ENCODE data around the gene UVSSA. TPM values are rescaled to one million over a fixed set of nuclear protein-coding genes. Genes with fewer than 3 reads are reported as not detected.

The UVSSA gene
- total RNA-seq, 1 experiment from 2014 or later: 7.1 TPM

- no peak for DNase-seq (ENCODE audit: low read depth)
These were observed 27.1 kb downstream of the UVSSA start for GRCh38 chr4:1373892-1374705.

- no peak for DNase-seq (ENCODE audit: low read depth)
These were observed 27.7 kb downstream of the UVSSA start for GRCh38 chr4:1374706-1375045.

DNA sequence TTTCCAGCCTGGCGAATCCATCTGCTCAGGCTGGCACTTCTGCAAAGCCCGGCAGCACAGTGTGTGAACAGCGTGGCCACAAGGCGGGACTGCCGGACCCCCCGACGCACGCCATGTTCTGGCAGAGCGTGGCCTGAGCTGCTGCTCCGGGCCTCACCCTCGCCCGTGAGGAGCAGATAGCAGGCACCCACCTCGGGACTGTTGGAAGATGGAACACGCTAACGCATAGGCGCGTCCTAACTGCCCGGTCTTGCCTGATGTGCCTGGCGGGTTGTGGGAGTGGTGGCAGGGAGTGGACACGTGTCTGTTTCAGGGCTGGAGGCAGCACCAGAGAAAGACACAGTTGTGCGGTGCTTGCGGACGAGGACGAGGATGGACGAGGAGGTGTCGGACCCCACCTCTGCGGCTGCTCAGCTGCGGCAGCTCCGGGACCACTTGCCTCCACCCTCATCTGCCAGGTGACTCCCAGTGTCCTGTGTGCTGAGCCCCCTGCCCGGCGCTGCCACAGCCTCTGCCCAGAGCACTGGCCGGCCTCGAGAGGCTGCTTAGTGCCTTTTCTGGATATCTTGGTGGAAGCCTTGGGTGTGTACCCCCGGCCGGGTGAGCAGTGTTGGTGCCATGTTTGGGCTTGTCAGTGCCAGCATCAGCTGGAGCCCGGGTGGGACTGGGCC lies 28.2 kb downstream of the UVSSA start:
- DNase-seq (ENCODE audit: low read depth): no peak

DNA sequence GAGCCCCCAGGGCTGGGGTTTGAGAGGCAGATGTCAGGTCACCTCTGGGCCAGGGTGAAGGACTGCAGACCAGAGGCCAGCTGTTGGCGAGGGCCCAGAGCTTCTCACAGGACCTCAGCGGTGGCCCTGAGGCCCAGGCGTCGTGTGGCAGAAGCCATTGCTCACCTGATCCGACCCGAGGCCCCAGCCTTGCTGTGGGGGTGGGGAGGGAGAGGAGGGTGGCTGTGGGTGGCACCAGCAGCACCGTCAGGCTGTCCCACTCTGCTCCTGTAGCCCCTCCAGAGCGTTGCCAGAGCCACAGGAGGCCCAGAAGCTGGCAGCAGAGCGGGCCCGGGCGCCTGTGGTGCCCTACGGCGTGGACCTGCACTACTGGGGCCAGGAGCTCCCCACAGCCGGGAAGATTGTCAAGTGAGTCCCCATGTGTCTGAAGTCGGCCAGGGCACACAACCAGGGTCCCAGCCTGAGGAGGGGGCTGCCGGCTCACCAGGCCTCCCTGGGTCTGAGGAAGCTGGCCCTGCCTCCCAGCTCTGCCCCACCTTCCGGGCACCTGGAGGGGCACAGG lies 28.8 kb downstream of the UVSSA start:
- no peak for DNase-seq (ENCODE audit: low read depth)

DNA sequence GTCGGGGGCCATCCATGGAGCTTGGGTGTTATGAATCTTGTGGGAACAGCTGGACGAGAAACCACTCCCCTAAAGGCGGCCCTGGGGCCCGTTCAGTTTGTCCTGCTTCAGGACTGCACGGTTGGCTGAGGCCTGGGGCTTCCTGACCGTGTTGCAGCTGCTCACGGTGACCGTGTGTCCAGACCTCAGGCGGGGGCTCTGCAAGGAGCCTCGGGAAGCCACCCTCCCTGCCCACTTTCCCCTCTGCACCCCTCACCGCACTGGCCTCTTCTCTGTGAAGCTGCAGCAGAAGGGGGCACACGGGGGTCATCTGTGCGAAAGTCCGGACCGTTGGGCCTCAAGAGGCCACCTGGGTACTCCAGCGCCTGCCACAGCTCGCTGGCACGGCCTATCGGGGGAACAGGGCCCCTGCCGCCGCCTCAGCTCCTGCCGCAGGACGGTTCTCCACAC lies 29.4 kb downstream of the UVSSA start:
- DNase-seq (ENCODE audit: low read depth): no peak

GRCh38 chr4:1376841-1377605 lies 30.0 kb downstream of the UVSSA start:
- DNase-seq (ENCODE audit: low read depth): no peak

DNA sequence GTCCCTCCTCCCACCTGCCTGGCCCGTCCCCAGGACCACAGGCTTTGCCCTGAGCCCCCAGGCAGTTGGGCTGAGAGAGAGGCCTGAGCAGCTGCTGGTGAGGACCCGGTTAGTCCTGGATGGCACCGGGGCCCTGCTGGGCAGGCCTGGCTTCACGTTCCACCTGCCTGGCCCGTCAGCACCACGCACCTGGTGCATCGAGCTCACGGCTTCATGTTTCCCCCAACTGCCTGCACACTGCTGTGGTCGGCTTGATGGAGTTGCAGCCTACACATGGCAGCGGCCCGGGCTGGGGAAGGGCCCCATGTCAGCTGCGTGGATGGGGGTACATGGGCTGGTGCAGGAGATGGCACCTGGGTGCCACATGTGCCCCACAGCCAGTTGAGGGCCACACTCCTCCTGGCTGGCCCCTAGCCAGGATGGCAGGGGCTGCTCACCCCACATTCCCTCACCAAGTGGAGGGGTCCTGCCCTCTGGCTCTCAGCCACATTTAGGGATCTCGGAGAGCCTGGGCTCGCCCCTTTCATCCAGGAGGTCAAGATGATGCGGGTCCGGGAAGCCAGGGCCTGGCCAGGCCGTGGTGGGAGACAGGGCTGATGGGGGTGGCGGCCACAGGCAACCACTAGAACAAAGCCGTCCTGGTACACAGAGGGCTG lies 30.7 kb downstream of the UVSSA start:
- DNase-seq (ENCODE audit: low read depth): no peak

DNA sequence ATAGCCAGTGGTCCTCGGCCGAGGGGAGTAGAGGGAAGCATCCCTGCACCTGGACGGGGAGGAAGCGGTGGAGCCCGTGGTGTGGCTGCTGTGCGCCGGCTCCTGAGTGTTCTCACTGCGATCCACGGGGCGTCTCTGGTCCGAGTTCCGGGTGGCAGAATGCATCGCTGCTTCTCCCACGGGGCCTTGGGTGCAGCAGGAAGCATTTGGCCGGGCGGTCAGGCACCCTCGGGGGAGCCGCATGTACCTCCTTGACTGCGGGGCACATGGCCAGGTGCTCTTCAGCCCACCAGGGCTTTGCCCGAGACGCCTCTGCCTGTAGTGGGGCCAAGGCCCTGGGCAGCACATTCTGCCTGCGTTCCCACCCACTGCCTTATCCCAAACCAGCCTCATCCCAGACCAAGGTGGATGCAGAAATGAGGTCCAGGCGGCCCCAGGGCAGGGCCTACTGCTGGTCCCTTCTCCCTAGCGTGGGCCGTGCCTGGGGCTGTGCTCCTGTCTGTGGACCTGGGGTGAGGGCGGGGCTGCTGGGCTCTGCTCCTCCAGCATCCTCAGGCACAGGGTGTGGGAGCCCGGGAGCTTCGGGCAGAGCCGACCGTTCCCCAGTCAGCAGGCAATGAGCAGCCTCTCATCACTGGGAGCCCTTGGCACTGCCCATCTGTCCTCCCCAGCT lies 31.7 kb downstream of the UVSSA start:
- DNase-seq (ENCODE audit: low read depth): no peak

- DNase-seq (ENCODE audit: low read depth): no peak
These were observed 32.4 kb downstream of the UVSSA start for GRCh38 chr4:1379351-1379781.

- no peak for DNase-seq (ENCODE audit: low read depth)
These were observed 32.9 kb downstream of the UVSSA start for GRCh38 chr4:1379801-1380331.

DNA sequence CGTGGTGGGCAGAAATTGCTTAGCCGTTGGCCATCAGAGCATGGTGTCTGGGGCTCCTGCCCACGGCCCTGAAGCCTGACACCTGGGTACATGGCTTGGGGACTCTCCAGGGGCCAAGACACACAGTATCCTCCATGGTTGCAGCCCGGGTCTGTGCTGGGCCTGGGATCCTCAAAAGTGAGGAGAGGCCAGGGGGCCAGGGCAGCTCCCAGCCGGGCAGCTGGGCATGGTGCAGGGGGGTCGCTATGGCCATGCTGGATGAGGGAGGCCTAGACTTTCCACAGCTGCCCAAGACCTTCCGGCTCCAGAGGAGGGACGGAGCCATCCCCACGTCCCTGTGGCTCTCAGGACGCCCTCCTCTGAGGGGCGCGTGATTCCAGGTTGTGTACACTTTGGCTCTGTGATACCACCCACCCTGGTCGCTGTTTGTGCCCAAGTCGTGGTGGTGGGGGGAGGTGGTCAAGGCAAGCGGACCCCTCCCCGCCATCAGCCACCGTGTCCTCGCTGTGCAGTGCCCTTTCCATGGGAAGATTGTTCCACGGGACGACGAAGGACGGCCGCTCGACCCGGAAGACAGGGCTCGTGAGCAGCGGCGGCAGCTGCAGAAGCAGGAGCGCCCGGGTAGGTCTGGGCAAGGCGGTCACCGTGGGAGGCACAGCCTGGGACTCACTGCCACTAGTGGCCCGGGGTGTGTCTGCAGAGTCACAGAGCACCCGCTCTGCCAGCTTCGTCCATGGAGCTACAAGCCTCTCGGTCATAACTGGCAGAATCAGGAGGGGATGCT lies 33.6 kb downstream of the UVSSA start:
- no peak for DNase-seq (ENCODE audit: low read depth)

DNA sequence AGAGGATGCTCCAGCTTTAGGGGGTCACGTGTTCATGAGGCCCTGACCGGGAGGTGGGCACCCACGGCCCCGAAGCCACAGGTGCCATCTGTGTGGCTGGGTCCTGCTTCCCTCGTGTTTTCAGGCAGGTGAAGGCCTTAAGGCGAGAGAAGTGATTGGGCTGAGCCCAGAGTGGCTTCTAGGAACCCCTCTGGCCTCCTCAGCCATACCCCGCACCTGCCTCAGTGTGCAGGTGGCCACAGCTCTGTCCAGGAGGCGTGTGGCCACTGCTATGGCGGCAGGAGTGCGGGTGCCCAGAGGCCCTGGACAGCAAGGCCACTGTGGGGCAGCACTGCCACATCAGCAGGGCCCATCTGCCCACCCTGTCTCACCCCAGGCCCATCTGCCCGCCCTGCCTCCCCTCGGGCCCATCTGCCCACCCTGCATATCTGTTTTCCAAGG lies 34.2 kb downstream of the UVSSA start:
- DNase-seq (ENCODE audit: low read depth): no peak

- no peak for DNase-seq (ENCODE audit: low read depth)
These were observed 35.0 kb downstream of the UVSSA start for GRCh38 chr4:1381944-1382541.

GRCh38 chr4:1382776-1383727 lies 36.0 kb downstream of the UVSSA start:
- DNase-seq (ENCODE audit: low read depth): no peak

DNA sequence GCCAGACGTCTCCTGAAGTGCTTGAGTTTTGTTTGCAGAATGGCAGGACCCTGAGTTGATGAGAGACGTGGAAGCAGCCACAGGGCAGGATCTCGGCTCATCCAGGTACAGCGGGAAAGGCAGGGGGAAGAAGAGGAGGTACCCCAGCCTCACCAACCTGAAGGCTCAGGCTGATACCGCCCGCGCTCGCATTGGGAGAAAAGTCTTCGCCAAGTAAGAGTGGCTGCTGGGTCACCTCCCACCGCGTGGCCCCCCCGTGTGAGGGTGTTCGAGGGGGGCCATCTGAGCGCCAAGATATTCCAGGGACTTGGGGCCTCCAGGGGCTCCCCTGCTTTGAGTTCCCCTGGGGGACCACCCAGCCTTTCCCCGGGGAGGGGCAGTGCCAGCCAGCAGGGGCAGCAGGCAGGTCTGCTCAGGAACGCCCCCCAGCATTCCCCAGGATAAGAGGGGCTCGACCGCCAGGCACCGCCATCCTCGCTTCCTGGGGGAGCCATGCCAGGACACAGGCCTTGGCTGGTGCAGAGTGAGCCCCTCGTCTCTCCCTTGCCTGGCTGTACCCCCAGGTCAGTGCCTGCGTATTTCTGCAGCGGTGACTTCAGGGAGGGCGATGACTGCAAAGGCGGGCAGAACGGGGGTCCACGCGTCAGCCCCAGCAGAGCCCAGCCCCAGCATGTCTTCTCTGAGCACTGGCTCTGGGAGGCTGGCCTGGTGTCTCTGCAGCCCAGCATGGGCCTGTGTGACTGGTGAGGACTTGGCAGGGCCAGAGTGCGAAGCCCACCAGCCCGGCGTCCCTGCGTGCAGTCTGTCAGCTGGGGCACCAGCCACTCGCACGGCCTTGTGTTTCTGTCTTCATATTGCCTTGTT lies 37.0 kb downstream of the UVSSA start:
- DNase-seq (ENCODE audit: low read depth): no peak

GRCh38 chr4:1384675-1385372 lies 37.8 kb downstream of the UVSSA start:
- DNase-seq (ENCODE audit: low read depth): no peak
